HEK293 (cell line): ENCODE results near the gene GPR3.

ENCODE experiments used
- ELK4 ChIP-seq: IDR thresholded peaks from 2 replicates; pipeline ENCODE4 v1.6.1; 2011; ENCODE audit warnings: mild to moderate bottlenecking, low read depth, low read length, borderline replicate concordance
- INSM2 ChIP-seq: fragments of 450-650 bp; formaldehyde crosslinking; IDR thresholded peaks from 2 replicates; pipeline ENCODE4 v1.5.1; 2016; ENCODE audit warnings: missing biosample characterization, missing genetic modification characterization
- KLF8 ChIP-seq: fragments of 450-650 bp; formaldehyde crosslinking; IDR thresholded peaks from 2 replicates; pipeline ENCODE4 v1.5.1; 2016; ENCODE audit warnings: missing biosample characterization, missing genetic modification characterization
- RBAK ChIP-seq: fragments of 450-650 bp; formaldehyde crosslinking; IDR thresholded peaks from 2 replicates; pipeline ENCODE4 v1.5.1; 2016; ENCODE audit warnings: missing biosample characterization, missing genetic modification characterization
- SCRT2 ChIP-seq: fragments of 450-650 bp; formaldehyde crosslinking; IDR thresholded peaks from 2 replicates; pipeline ENCODE4 v1.5.1; 2016; ENCODE audit warnings: missing biosample characterization, missing genetic modification characterization
- ZBTB1 ChIP-seq: fragments of 450-650 bp; formaldehyde crosslinking; IDR thresholded peaks from 2 replicates; pipeline ENCODE4 v1.5.1; 2016; ENCODE audit warnings: missing biosample characterization, missing genetic modification characterization
- ZBTB10 ChIP-seq: fragments of 450-650 bp; formaldehyde crosslinking; IDR thresholded peaks from 2 replicates; pipeline ENCODE4 v1.5.1; 2016; ENCODE audit warnings: missing biosample characterization, missing genetic modification characterization
- ZBTB49 ChIP-seq: fragments of 450-650 bp; formaldehyde crosslinking; IDR thresholded peaks from 2 replicates; pipeline ENCODE4 v1.5.1; 2016; ENCODE audit warnings: missing biosample characterization, missing genetic modification characterization, low read depth
- ZBTB6 ChIP-seq: fragments of 450-650 bp; formaldehyde crosslinking; IDR thresholded peaks from 2 replicates; pipeline ENCODE4 v1.5.1; 2017; ENCODE audit warnings: missing biosample characterization, missing genetic modification characterization
- ZBTB8A ChIP-seq: fragments of 450-650 bp; formaldehyde crosslinking; IDR thresholded peaks from 2 replicates; pipeline ENCODE4 v1.5.1; 2016; ENCODE audit warnings: missing biosample characterization, missing genetic modification characterization
- ZNF2 ChIP-seq: fragments of 450-650 bp; formaldehyde crosslinking; IDR thresholded peaks from 2 replicates; pipeline ENCODE4 v1.5.1; 2016; ENCODE audit warnings: missing biosample characterization, missing genetic modification characterization
- ZNF202 ChIP-seq: fragments of 450-650 bp; formaldehyde crosslinking; IDR thresholded peaks from 2 replicates; pipeline ENCODE4 v1.5.1; 2016; ENCODE audit warnings: missing biosample characterization, missing genetic modification characterization, borderline replicate concordance
- ZNF23 ChIP-seq: fragments of 450-650 bp; formaldehyde crosslinking; IDR thresholded peaks from 2 replicates; pipeline ENCODE4 v1.5.1; 2016; ENCODE audit warnings: missing biosample characterization, missing genetic modification characterization, borderline replicate concordance
- ZNF248 ChIP-seq: fragments of 450-650 bp; formaldehyde crosslinking; IDR thresholded peaks from 2 replicates; pipeline ENCODE4 v1.5.1; 2017; ENCODE audit warnings: missing biosample characterization, missing genetic modification characterization
- ZNF302 ChIP-seq: fragments of 450-650 bp; formaldehyde crosslinking; IDR thresholded peaks from 2 replicates; pipeline ENCODE4 v1.5.1; 2016; ENCODE audit warnings: missing biosample characterization, missing genetic modification characterization, low read depth
- ZNF324 ChIP-seq: fragments of 450-650 bp; formaldehyde crosslinking; IDR thresholded peaks from 2 replicates; pipeline ENCODE4 v1.5.1; 2016; ENCODE audit warnings: missing biosample characterization, missing genetic modification characterization
- ZNF362 ChIP-seq: fragments of 450-650 bp; formaldehyde crosslinking; IDR thresholded peaks from 2 replicates; pipeline ENCODE4 v1.5.1; 2016; ENCODE audit warnings: missing biosample characterization, missing genetic modification characterization
- ZNF366 ChIP-seq: fragments of 450-650 bp; formaldehyde crosslinking; conservative IDR thresholded peaks from 2 replicates; pipeline ENCODE4 v1.5.1; 2016; ENCODE audit warnings: missing biosample characterization, missing genetic modification characterization
- ZNF37A ChIP-seq: fragments of 450-650 bp; IDR thresholded peaks from 2 replicates; pipeline ENCODE4 v1.5.1; 2018; ENCODE audit warnings: missing biosample characterization, missing genetic modification characterization
- ZNF391 ChIP-seq: fragments of 450-650 bp; formaldehyde crosslinking; IDR thresholded peaks from 2 replicates; pipeline ENCODE4 v1.5.1; 2016; ENCODE audit warnings: low read depth, missing biosample characterization, missing genetic modification characterization, borderline replicate concordance
- ZNF473 ChIP-seq: fragments of 450-650 bp; formaldehyde crosslinking; IDR thresholded peaks from 2 replicates; pipeline ENCODE4 v1.5.1; 2017; ENCODE audit warnings: missing biosample characterization, missing genetic modification characterization
- ZNF530 ChIP-seq: fragments of 450-650 bp; formaldehyde crosslinking; IDR thresholded peaks from 2 replicates; pipeline ENCODE4 v1.5.1; 2016; ENCODE audit warnings: low read depth, missing biosample characterization, missing genetic modification characterization
- ZNF555 ChIP-seq: fragments of 450-650 bp; formaldehyde crosslinking; conservative IDR thresholded peaks from 2 replicates; pipeline ENCODE4 v1.5.1; 2017; ENCODE audit warnings: missing biosample characterization, mild to moderate bottlenecking, missing genetic modification characterization, inconsistent platforms
- ZNF585B ChIP-seq: fragments of 450-650 bp; formaldehyde crosslinking; IDR thresholded peaks from 2 replicates; pipeline ENCODE4 v1.5.1; 2016; ENCODE audit warnings: missing biosample characterization, missing genetic modification characterization
- ZNF610 ChIP-seq: fragments of 450-650 bp; formaldehyde crosslinking; IDR thresholded peaks from 2 replicates; pipeline ENCODE4 v1.5.1; 2016; ENCODE audit warnings: missing biosample characterization, missing genetic modification characterization, borderline replicate concordance
- ZNF645 ChIP-seq: fragments of 450-650 bp; formaldehyde crosslinking; IDR thresholded peaks from 2 replicates; pipeline ENCODE4; 2016; ENCODE audit warnings: missing biosample characterization, missing genetic modification characterization

The GPR3 gene

GRCh38 chr1:27392096-27392777 is at the start of gene GPR3 (continued):
- TF ChIP-seq ZBTB10 (0 out of 2 replicates have a peak, but pooled peaks have one; percentile 35), INSM2 (tag by site-specific recombination) (no peak), ZNF37A (tag by site-specific recombination) (no peak), ZNF324 (tag by site-specific recombination) (no peak), ZNF473 (tag by site-specific recombination) (no peak), ZNF23 (no peak), ELK4 (no peak), ZNF585B (tag by site-specific recombination) (no peak), ZNF248 (tag by site-specific recombination) (0 out of 2 replicates have a peak, but pooled peaks have one; percentile 61), RBAK (tag by site-specific recombination) (no peak), ZNF2 (tag by site-specific recombination) (peak; percentile 60), ZNF366 (tag by site-specific recombination) (no peak), SCRT2 (tag by site-specific recombination) (no peak), ZNF391 (no peak), ZNF555 (tag by site-specific recombination) (no peak), KLF8 (tag by site-specific recombination) (peak; percentile 46; the same call in 1 of the 2 replicates), ZNF202 (tag by site-specific recombination) (no peak), ZNF610 (no peak), ZBTB8A (peak; percentile 45; the same call in 1 of the 2 replicates), ZBTB1 (no peak), ZNF645 (tag by site-specific recombination) (no peak), ZBTB6 (tag by site-specific recombination) (no peak), ZNF530 (tag by site-specific recombination) (no peak), ZBTB49 (tag by site-specific recombination) (no peak), ZNF302 (no peak), ZNF362 (tag by site-specific recombination) (no peak)
